EL (cell line): Measurements from ENCODE around the gene CACNA1C.
A peak's percentile ranks its signal among the peaks of the same experiment; 100 is the strongest.

Source experiments
- DNase-seq: peaks from one replicate; pipeline ENCODE4 v3.0.0-alpha.2; 2016

Gene CACNA1C

GRCh38 chr12:2539938-2540337 lies 487.2 kb downstream of the CACNA1C start:
- no peak for DNase-seq

GRCh38 chr12:2540535-2540941 lies 487.8 kb downstream of the CACNA1C start:
- no peak for DNase-seq

GRCh38 chr12:2541631-2542204 lies 488.9 kb downstream of the CACNA1C start:
- no peak for DNase-seq

DNA sequence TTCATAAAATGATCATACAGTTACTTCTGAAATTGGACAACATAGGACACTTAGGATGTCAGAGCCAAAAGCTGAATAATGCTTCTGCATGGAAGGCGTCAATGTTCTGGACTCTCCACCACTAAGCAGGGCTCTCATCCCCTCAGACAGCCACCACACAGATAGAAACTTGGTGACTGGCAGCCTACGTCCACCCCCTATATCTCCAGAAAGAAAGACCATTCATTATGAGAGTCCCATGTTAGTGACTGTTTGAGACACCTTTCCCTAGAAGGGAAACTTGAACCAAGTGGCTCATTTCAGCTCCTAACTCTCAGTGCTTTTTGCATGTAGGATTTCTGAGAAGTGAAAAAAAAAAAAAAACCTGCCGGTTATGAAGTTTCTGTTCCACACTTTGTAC lies 491.0 kb downstream of the CACNA1C start:
- DNase-seq: no peak

- no peak for DNase-seq
Measured at GRCh38 chr12:2544230-2544629, 491.4 kb downstream of the CACNA1C start.

DNA sequence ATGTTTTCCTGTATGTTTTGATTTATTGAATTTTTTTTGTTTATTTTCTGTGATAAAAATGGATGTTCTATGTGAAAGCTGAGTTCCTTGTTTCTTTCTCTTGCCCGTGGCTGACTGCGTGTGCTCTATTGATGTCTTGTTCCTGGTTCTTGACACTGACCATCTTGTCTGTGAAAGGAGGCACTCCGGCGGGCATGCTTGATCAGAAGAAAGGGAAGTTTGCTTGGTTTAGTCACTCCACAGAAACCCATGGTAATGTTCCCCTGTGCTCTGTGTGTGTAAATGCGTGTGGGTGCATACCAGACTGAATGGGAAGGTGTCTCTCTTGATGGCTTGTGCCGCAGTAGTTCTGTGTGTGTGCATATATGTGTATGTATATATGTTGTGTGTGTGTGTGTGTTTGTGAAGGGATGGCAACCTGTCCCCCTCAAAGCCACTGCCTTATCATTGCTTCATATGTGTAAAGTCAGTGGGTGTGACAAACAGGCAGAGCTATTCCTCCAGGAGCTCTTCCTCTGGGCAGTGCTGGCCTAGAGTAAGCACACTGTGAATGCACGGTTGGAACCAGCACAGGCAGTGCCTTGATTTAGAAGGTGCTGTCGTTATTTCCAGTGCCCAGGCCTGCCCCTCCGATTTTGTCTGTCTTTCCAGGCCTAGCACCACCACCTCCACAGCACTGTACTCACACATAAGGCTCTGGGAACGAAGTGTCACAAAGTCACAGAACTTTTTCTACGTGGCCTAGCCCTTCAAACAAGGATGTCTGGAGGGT lies 494.7 kb downstream of the CACNA1C start:
- no peak for DNase-seq

DNA sequence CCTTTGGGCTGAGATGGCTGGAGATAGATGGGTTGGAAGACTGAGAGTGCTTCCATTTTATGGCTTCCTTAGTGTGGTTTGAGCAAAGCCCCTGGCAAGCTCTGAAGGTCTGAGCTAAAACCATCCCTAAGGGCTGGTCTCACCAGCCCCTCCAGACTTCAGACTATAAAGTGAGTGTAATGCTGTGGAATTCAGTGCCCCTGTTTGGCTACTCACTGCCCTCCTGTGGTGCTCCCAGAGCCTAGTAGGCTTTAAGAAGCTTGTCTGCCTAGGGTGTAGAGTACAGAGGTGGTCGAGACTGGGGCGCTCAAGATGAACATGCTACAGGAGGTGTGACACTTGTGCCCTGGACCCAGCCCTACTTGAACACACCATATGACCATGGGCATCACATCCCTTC lies 495.3 kb downstream of the CACNA1C start:
- no peak for DNase-seq

- DNase-seq: no peak
Measured at GRCh38 chr12:2550561-2551411, 498.0 kb downstream of the CACNA1C start.

GRCh38 chr12:2551412-2551900 lies 498.7 kb downstream of the CACNA1C start:
- no peak for DNase-seq

DNA sequence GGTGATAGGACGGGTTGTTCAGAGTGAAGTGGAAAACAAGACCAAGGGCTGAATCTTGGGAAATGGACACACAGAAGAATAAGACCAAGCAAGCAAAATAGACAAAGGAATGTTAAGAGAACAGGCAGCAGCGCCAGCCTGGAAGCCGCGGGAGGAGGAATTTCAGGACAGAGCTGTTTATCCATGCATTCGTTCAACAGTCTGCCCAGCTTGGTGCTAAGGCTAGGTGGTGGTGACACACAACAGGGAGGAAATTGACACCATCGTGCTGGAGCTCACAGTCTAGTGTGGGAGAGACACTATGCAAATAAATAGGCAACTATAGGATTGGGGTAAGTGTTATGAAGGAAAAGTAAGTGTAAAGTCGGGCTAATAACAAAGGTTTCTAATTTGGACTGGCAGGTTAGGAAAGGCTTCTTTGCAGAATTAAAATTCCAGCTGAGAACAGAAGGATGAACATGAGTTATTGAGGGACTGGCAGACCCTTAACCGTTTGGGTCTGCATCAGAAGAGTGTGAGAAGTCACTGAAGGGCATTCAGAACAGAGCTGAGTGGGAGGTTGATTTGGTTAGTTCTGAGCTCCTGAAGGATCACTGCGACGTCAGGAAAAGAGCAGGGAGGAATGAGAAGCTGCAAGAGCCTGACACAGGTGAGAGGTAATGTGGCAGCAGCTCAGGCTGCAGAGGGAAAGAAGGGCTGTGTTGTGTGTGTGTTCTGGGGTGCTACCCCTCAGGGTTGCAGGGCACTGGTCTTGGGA lies 499.4 kb downstream of the CACNA1C start:
- DNase-seq: no peak

DNA sequence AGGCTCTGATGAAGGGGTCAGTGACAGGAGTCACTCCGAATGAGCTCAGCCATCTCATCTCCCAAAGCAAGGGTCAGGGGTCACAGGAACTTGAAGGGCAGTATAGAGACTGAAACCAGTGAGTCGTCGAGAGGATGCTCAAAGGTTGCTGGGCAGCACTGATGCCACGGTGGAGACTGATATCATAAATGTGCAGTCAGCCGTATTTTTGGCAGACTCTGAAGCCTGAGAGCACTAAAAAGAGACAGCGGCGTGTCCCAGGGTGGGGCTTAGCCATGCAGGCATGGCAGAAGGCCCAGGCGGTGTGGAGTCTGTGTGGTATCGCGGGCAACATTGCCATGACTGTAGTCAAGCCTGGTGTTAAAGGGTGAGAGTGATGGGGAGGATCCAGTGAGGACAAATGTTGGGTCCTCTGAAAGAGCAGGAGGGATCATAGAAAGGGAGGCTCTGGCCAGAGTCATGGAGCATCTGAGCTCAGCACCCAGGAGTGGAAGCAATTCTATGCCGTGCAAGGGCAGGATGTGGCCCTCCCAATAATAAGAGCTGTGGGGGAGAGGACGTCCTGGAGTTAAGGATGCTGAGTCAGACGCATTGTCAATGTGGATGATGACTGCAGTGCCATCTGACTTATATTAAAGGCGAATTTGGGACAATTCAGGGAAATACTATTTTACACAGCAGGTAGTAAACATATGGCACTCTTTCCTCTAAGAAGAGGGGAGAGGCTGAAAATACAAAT lies 500.8 kb downstream of the CACNA1C start:
- no peak for DNase-seq

DNA sequence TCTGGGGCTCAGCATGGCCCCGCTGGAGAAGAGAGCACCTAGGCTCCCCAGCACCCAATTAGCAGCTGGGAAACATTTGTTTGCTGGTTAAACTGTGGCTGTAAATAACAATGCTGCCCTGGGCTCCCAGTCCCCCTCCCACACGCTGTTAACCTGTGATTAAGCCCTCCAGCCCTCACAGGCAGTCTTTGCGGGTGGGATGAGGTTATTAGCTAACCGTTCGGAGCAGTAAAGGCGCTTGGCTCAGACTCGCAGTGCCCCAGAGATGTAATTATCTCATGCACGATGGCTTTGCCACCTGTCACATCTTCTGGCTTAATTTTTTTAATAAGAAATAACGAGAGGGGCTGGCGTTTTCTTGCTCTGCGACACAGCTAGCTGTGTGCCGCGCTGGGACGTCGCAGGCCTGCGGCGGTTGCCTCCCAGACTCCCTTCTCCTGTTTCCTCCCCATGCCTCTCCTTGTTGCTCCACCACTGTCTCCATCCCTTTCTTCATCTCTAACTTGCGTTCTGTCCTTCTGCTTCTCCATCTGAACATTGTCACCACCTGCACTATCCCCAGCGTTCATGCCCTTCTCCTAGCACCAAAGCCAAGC lies 502.8 kb downstream of the CACNA1C start:
- no peak for DNase-seq

- no peak for DNase-seq
Measured at GRCh38 chr12:2557597-2557996, 504.8 kb downstream of the CACNA1C start.

GRCh38 chr12:2559931-2560330 lies 507.1 kb downstream of the CACNA1C start:
- DNase-seq: no peak

DNA sequence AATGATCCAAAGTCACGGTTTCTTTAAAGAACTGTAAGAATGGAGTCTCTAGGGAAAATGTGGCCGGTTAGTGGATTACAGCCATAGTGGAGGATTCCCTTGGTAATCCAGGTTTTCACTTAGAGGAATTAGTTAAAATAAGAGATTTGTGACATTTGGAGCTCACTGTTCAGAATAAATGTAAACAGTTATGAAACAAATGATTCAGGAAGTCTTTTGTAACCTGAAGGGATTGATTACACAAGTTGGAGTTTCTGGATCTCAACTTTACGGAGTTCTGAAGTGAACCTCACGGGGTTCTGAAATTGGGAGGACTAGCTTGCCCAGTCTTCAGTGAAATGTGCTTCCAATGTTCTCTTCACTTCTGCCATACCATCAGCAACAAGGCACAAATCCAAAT lies 507.6 kb downstream of the CACNA1C start:
- DNase-seq: no peak

DNA sequence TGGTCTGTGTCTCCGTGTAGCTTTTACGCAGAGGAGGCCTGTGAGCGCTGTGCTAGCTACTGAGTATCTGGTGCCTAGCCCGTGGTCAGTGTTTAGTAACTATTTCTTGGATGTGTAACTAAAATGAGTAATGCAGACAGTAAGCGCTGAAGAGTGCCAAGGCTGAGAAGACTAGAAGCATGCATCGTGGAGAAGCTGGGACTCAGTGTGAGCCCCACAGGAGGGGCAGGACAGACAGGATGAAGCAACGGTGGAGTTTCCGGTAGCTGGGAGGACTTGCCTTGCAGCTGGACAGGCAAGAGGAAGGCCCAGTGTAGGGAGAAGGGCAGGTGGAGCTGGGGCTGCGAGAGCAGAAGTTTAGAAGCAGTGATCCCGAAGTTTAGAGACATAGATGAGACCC lies 508.6 kb downstream of the CACNA1C start:
- DNase-seq: peak; percentile 3

- no peak for DNase-seq
Measured at GRCh38 chr12:2562400-2562799, 509.6 kb downstream of the CACNA1C start.

DNA sequence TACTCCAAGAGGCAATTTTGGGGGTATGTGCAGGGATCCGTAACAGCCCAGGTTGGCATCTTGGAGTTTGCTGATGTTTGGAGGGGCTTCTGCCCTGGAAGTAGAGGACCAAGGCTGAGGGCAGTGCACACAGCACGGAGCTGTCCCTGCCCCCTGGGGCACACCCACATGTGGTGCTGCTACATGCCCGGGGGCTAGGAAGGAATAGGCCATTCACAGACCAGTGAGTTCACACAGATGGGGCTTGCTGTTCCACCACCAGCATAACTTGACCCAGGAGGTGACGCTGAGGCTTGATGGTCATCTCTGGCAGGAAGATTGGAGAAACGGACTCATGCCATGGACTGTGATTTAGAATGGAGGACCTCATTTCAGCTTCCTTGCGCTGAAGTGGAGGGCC lies 510.9 kb downstream of the CACNA1C start:
- DNase-seq: no peak

DNA sequence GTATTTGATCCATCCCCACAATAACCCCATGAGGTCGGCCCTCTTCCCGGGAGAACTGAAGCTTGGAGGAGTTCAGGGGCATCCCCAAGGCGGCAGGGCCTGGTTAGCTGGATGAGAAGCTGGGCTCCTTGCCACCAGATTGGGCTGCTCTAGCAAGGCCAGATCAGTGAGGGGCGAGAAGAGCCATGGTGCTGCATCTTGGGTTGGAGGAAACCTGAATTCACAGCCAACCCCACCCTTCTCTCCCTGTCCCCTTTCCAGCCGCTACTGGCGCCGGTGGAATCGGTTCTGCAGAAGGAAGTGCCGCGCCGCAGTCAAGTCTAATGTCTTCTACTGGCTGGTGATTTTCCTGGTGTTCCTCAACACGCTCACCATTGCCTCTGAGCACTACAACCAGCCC lies 513.4 kb downstream of the CACNA1C start:
- DNase-seq: no peak

DNA sequence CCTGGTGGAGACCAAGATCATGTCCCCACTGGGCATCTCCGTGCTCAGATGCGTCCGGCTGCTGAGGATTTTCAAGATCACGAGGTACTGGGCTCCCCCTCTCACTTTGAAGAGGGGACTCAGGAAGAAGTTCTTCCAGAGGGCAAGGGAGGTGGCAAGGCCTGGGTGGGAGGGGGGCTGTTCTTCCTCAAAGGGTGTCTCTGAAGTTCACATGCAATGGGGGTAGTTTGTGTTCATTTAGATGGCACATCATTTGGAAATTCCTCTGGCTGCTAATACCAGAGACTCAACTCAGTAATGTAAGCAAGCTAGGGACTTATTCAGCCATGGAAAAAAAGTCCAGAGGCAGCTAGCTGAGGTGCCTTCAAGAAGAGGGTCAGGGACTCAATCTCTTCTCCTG lies 514.9 kb downstream of the CACNA1C start:
- no peak for DNase-seq

GRCh38 chr12:2570562-2570961 lies 517.8 kb downstream of the CACNA1C start:
- DNase-seq: no peak
